Measurements from ENCODE around the gene UBE3C.

Gene UBE3C

GRCh38 chr7:157299317-157299612 is 160.5 kb downstream of the UBE3C start:
- DNase-seq: no peak

- no peak for DNase-seq
These were observed 161.1 kb downstream of the UBE3C start for GRCh38 chr7:157299613-157300368.

- no peak for DNase-seq
These were observed 161.7 kb downstream of the UBE3C start for GRCh38 chr7:157300369-157300825.

GRCh38 chr7:157301610-157302120 is 162.9 kb downstream of the UBE3C start:
- no peak for DNase-seq

- no peak for DNase-seq
These were observed 168.4 kb downstream of the UBE3C start for GRCh38 chr7:157306846-157307838.

GRCh38 chr7:157309988-157310668 is 171.4 kb downstream of the UBE3C start:
- DNase-seq: no peak

- no peak for DNase-seq
These were observed 172.0 kb downstream of the UBE3C start for GRCh38 chr7:157310676-157311185.

- DNase-seq: no peak
These were observed 174.2 kb downstream of the UBE3C start for GRCh38 chr7:157312941-157313340.

- DNase-seq: no peak
These were observed 174.9 kb downstream of the UBE3C start for GRCh38 chr7:157313645-157314044.

GRCh38 chr7:157318015-157318706 is 179.4 kb downstream of the UBE3C start:
- DNase-seq: no peak

Data from NCI-H1417 treated with DMSO at 0.1 percent for 48 hours (cell line).